H9 (cell line): Measurements from ENCODE around the gene FOXN4. TPM values are rescaled to one million over a fixed set of nuclear protein-coding genes. Genes with fewer than 3 reads are reported as not detected.

Experiments used
- DNase-seq: peaks from one replicate; pipeline ENCODE4 v3.0.0-alpha.2; 2017
- H2AFZ ChIP-seq: one replicate; pipeline ENCODE4 v1.6.1; 2013; ENCODE audit warnings: mild to moderate bottlenecking, low read length, control low read depth, moderate library complexity
- H2AK5ac ChIP-seq: 2 replicates; pipeline ENCODE4 v1.6.1; 2013; ENCODE audit warnings: low read length, control low read depth, mixed read lengths; ENCODE audit not compliant: insufficient read length
- H2BK120ac ChIP-seq: one replicate; pipeline ENCODE4 v1.6.1; 2013; ENCODE audit warnings: low read depth, mild to moderate bottlenecking, low read length, control low read depth, inconsistent platforms; ENCODE audit not compliant: poor library complexity, severe bottlenecking
- H2BK12ac ChIP-seq: 2 replicates; pipeline ENCODE4 v1.6.1; 2013; ENCODE audit warnings: low read length, control low read depth, mixed read lengths, low read depth; ENCODE audit not compliant: insufficient read length
- H2BK15ac ChIP-seq: 2 replicates; pipeline ENCODE4 v1.6.1; 2013; ENCODE audit warnings: low read depth, low read length, control low read depth
- H2BK20ac ChIP-seq: one replicate; pipeline ENCODE4 v1.6.1; 2013; ENCODE audit warnings: low read depth, mild to moderate bottlenecking, low read length, control low read depth, inconsistent platforms; ENCODE audit not compliant: poor library complexity, severe bottlenecking
- H2BK5ac ChIP-seq: 2 replicates; pipeline ENCODE4 v1.6.1; 2013; ENCODE audit warnings: low read length, control low read depth, mixed read lengths; ENCODE audit not compliant: insufficient read length
- H3K14ac ChIP-seq: 2 replicates; pipeline ENCODE4 v1.6.1; 2013; ENCODE audit warnings: low read length, control low read depth; ENCODE audit not compliant: insufficient read depth
- H3K18ac ChIP-seq: 2 replicates; pipeline ENCODE4 v1.6.1; 2013; ENCODE audit warnings: low read depth, mild to moderate bottlenecking, mixed read lengths, low read length, control low read depth; ENCODE audit not compliant: insufficient read length
- H3K23ac ChIP-seq: 2 replicates; pipeline ENCODE4 v1.6.1; 2013; ENCODE audit warnings: low read length, control low read depth, mixed read lengths, low read depth; ENCODE audit not compliant: insufficient read length
- H3K23me2 ChIP-seq: 2 replicates; pipeline ENCODE4 v1.6.1; 2013; ENCODE audit warnings: low read depth, mild to moderate bottlenecking, mixed read lengths, low read length, control low read depth; ENCODE audit not compliant: insufficient read length, poor library complexity, severe bottlenecking
- H3K27ac ChIP-seq: 2 replicates; pipeline ENCODE4 v1.5.1; 2013; ENCODE audit warnings: low read length, control low read depth, mixed read lengths, low read depth; ENCODE audit not compliant: insufficient read length
- H3K27me3 ChIP-seq: 2 replicates; pipeline ENCODE4 v1.6.1; 2013; ENCODE audit warnings: low read length, control low read depth, inconsistent platforms; ENCODE audit not compliant: insufficient read depth
- H3K4ac ChIP-seq: 2 replicates; pipeline ENCODE4 v1.6.1; 2013; ENCODE audit warnings: low read depth, mild to moderate bottlenecking, control low read depth, inconsistent platforms, low read length, moderate library complexity
- H3K4me1 ChIP-seq: 2 replicates; pipeline ENCODE4 v1.6.1; 2013; ENCODE audit warnings: low read length, control low read depth, inconsistent platforms; ENCODE audit not compliant: insufficient read depth
- H3K4me2 ChIP-seq: 2 replicates; pipeline ENCODE4 v1.6.1; 2013; ENCODE audit warnings: low read length, control low read depth, mixed read lengths; ENCODE audit not compliant: insufficient read length, insufficient read depth
- H3K56ac ChIP-seq: 2 replicates; pipeline ENCODE4 v1.6.1; 2013; ENCODE audit warnings: low read depth, mild to moderate bottlenecking, mixed read lengths, low read length, control low read depth; ENCODE audit not compliant: insufficient read length
- H3K79me1 ChIP-seq: 2 replicates; pipeline ENCODE4 v1.6.1; 2013; ENCODE audit warnings: low read depth, mild to moderate bottlenecking, moderate library complexity, low read length, control low read depth, inconsistent platforms; ENCODE audit not compliant: insufficient read depth, poor library complexity, severe bottlenecking
- H3K79me2 ChIP-seq: 2 replicates; pipeline ENCODE4 v1.6.1; 2013; ENCODE audit warnings: low read length, control low read depth, inconsistent platforms; ENCODE audit not compliant: insufficient read depth
- H3K9ac ChIP-seq: 2 replicates; pipeline ENCODE4 v1.6.1; 2013; ENCODE audit warnings: low read length, control low read depth, mixed read lengths; ENCODE audit not compliant: insufficient read length; ENCODE audit errors: extremely low read depth
- H3K9me3 ChIP-seq: one replicate; pipeline ENCODE4 v1.6.1; 2013; ENCODE audit warnings: low read depth, low read length, inconsistent platforms; ENCODE audit not compliant: control insufficient read depth
- H3T11ph ChIP-seq: one replicate; pipeline ENCODE4 v1.6.1; 2013; ENCODE audit warnings: mild to moderate bottlenecking, low read length, control low read depth, inconsistent platforms
- H4K20me1 ChIP-seq: one replicate; pipeline ENCODE4 v1.6.1; 2013; ENCODE audit not compliant: control insufficient read depth, insufficient read length, insufficient read depth
- H4K5ac ChIP-seq: 2 replicates; pipeline ENCODE4 v1.6.1; 2013; ENCODE audit warnings: low read depth, mild to moderate bottlenecking, mixed read lengths, low read length, control low read depth; ENCODE audit not compliant: insufficient read length
- H4K8ac ChIP-seq: replicated peaks from 2 replicates; pipeline ENCODE4 v1.6.1; 2013; ENCODE audit warnings: low read length, control low read depth, mixed read lengths, low read depth; ENCODE audit not compliant: insufficient read length
- H4K91ac ChIP-seq: 2 replicates; pipeline ENCODE4 v1.6.1; 2013; ENCODE audit warnings: low read depth, mild to moderate bottlenecking, moderate library complexity, mixed read lengths, low read length, control low read depth; ENCODE audit not compliant: insufficient read length
- H3K27ac Mint-ChIP-seq, 3 experiments: 2 replicates in 2 of 3; 3 replicates in 1 of 3; pipeline ENCODE4 v1.8.0; 2020 to 2021; ENCODE audit warnings: mixed read lengths in 3 of 3, mild to moderate bottlenecking in 1 of 3, moderate library complexity in 1 of 3
- H3K27me3 Mint-ChIP-seq: 2 replicates; pipeline ENCODE4 v1.8.0; 2021; ENCODE audit warnings: low read depth, mild to moderate bottlenecking, moderate library complexity, mixed read lengths
- H3K36me3 Mint-ChIP-seq, 3 experiments: 2 replicates in 2 of 3; 3 replicates in 1 of 3; pipeline ENCODE4 v1.8.0; 2020 to 2021; ENCODE audit warnings: low read depth in 3 of 3, mixed read lengths in 3 of 3; ENCODE audit not compliant: insufficient read depth in 1 of 3
- H3K4me1 Mint-ChIP-seq, 2 experiments: 2 replicates each; pipeline ENCODE4 v1.8.0; 2020; ENCODE audit warnings: mixed read lengths in 2 of 2
- H3K4me3 Mint-ChIP-seq, 2 experiments: 2 replicates in 1 of 2; 3 replicates in 1 of 2; pipeline ENCODE4 v1.8.0; 2020 to 2021; ENCODE audit warnings: mild to moderate bottlenecking in 2 of 2, mixed read lengths in 2 of 2, moderate library complexity in 1 of 2
- H3K9me3 Mint-ChIP-seq, 2 experiments: 2 replicates in 1 of 2; 3 replicates in 1 of 2; pipeline ENCODE4 v1.8.0; 2020; ENCODE audit warnings: mild to moderate bottlenecking in 2 of 2, mixed read lengths in 2 of 2, moderate library complexity in 1 of 2
- WGBS: extraction: QIAGEN DNeasy Blood & Tissue Kit; methylation state at CpG from one replicate; pipeline ENCODE4 v1.1.7; 2013; ENCODE audit warnings: missing lambda C conversion rate, low lambda C conversion rate, mixed read lengths; ENCODE audit not compliant: insufficient read length; ENCODE audit errors: extremely low coverage; 5-methylcytosine and 5-hydroxymethylcytosine counted together
- total RNA-seq: library from RNA; stranded (reverse); gene quantifications from 2 replicates; pipeline ENCODE4 v1.2.1, GENCODE V29; 2021
- TF ChIP-seq, protein P1 (sequence below): fragments of 200-600 bp; sonication (generic); conservative IDR thresholded peaks from 3 replicates; pipeline ENCODE4 v1.8.0; 2021; ENCODE audit warnings: antibody characterized with exemption, mild to moderate bottlenecking

The FOXN4 gene
- total RNA-seq, 1 experiment from 2014 or later, result 0.39 TPM

DNA sequence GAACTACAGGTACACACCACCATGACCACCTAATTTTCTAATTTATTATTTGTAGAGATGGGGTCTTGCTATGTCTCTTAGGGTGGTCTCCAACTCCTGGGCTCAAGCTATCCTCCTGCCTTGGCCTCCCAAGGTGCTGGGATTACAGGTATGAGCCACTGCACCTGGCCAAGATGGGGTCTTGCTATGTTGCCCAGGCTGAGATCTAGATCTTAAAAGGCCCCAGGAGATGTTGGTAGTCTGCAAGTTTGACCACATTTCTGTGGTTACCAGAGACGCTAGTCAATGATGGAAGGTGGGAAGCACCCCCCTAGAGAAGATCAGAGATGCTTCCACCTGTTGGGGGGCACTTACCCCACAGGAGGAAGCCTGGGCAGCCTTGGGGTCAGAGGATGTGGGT lies 34.7 kb downstream of the FOXN4 start:
- H3K36me3 Mint-ChIP-seq, result peaks cover 0 to 7% (median 3%) of the 10 kb centered on the region in 3 experiments; a peak in 5 of 7 replicates
- peaks cover 14 to 20% of the 10 kb centered on the region in 2 experiments for H3K4me1 Mint-ChIP-seq
- H3K14ac ChIP-seq, result no peak overlapping the region
- H4K20me1 ChIP-seq, result no peaks in the 10 kb centered on the region
- TF ChIP-seq, protein P1, sequence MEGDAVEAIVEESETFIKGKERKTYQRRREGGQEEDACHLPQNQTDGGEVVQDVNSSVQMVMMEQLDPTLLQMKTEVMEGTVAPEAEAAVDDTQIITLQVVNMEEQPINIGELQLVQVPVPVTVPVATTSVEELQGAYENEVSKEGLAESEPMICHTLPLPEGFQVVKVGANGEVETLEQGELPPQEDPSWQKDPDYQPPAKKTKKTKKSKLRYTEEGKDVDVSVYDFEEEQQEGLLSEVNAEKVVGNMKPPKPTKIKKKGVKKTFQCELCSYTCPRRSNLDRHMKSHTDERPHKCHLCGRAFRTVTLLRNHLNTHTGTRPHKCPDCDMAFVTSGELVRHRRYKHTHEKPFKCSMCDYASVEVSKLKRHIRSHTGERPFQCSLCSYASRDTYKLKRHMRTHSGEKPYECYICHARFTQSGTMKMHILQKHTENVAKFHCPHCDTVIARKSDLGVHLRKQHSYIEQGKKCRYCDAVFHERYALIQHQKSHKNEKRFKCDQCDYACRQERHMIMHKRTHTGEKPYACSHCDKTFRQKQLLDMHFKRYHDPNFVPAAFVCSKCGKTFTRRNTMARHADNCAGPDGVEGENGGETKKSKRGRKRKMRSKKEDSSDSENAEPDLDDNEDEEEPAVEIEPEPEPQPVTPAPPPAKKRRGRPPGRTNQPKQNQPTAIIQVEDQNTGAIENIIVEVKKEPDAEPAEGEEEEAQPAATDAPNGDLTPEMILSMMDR, result no peak
- no peak overlapping the region for H2BK120ac ChIP-seq
- no peaks in the 10 kb centered on the region for H3K9me3 ChIP-seq
- no peak overlapping the region for H3K23ac ChIP-seq
- no peak overlapping the region for H3K18ac ChIP-seq
- no peak overlapping the region for H3K4me3 Mint-ChIP-seq
- H3K9ac ChIP-seq, result no peak overlapping the region
- no peaks in the 10 kb centered on the region for H3K79me2 ChIP-seq
- no peaks in the 10 kb centered on the region; the same call in 1 of the 2 replicates for H3K4me1 ChIP-seq
- no peak overlapping the region for H3T11ph ChIP-seq
- no peak overlapping the region for H2BK20ac ChIP-seq
- no peaks in the 10 kb centered on the region for H3K27me3 ChIP-seq
- peaks cover 12% of the 10 kb centered on the region for H3K27me3 Mint-ChIP-seq
- H3K27ac ChIP-seq, result no peak overlapping the region
- H3K23me2 ChIP-seq, result peaks cover 3% of the 10 kb centered on the region
- no peak overlapping the region for H3K4me2 ChIP-seq
- no peaks in the 10 kb centered on the region for H3K79me1 ChIP-seq
- no peak overlapping the region for H4K91ac ChIP-seq
- no peak overlapping the region for H2AFZ ChIP-seq
- no peak overlapping the region for H2BK15ac ChIP-seq
- no peak overlapping the region for H2BK12ac ChIP-seq
- WGBS, result no CpG with 5 or more reads among the region's 1 CpG
- no peak overlapping the region for H4K5ac ChIP-seq
- no peak for DNase-seq
- H2BK5ac ChIP-seq, result no peak overlapping the region
- no peak overlapping the region for H3K4ac ChIP-seq
- peaks cover 4 to 6% of the 10 kb centered on the region in 2 experiments; a peak in 3 of 5 replicates for H3K9me3 Mint-ChIP-seq
- no peak overlapping the region for H3K56ac ChIP-seq
- H3K27ac Mint-ChIP-seq, result no peak overlapping the region
- H4K8ac ChIP-seq, result no peak overlapping the region
- no peak overlapping the region for H2AK5ac ChIP-seq
